Measurements from ENCODE around the gene SWT1.
"Not testable (repeated sequence)": the region's sequence is repeated elsewhere in the genome, so short reads cannot be mapped to it uniquely, and the experiment has no call there.

The SWT1 gene

DNA sequence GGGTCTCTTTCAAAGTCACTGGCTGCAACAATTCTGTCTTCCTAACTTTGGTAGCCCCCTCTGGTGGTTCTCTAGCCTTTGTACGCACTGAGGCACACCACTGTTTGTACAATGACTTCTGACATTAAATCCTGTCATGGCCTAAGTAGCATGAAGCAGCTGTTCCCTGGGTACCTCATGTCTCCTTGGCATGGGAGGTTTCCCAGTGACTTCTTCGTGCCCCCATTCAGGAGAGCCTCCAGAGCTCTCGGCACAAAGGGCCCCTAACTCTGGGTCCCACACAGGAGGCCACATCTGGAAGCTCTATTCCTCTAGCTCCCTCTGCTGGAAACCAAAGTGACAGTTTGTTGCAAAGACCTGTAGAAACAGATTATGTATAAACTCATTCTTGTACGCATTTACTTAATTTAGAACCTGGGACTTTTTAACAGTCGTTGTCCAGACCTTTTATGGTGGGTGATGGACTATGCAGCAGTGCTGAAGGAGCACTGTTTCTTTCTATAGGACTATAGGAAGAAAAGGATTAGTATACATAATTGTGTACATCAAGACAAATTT, 13.4 kb downstream of the SWT1 start:
- DNase-seq = peak; percentile 19

DNA sequence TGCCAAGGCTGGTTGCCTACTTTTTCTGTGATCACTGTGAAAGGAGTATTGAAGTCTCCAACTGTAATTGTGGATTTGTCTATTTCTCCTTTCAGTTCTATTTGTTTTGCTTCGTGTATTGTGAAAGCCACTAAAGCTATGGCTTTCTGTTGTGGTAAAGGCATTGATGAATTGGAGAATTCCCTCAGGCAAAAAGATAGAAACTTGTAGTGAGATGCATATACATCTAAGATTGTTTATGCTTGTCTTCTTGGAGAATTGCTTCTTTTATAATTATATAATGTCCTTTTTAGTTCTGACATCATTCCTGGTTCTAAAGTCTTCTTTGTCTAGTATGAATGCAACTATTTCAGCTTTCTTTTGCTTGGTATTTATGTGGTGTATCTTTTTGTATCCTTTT, 36.8 kb downstream of the SWT1 start:
- DNase-seq = no peak

DNA sequence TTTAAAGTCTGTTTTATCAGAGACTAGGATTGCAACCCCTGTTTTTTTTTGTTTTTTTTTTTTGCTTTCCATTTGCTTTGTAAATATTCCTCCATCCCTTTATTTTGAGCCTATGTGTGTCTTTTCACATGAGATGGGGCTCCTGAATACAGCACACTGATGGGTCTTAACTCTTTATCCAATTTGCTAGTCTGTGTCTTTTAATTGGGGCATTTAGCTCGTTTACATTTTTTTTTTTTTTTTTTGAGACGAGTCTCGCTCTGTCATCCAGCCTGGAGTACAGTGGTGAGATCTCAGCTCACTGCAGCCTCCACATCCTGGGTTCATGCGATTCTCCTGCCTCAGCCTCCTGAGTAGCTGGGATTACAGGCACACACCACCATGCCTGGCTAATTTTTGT, 41.7 kb downstream of the SWT1 start:
- DNase-seq = not testable (repeated sequence)

DNA sequence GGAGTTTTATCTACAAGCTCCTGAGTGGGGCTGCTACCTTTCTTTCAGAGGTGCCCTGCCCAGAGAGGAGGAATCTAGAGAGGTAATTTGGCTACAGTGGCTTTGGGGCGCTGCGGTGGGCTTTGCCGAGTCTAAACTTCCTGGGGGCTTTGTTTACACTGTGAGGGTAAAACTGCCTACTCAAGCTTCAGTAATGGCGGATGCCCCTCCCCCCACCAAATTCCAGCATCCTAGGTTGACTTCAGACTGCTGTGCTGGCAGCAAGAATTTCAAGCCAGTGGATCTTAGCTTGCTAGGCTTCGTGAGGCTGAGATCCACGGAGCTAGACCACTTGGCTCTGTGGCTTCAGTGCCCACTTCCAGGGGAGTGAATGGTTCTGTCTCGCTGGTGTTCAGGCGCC, 43.9 kb downstream of the SWT1 start:
- DNase-seq = no peak

DNA sequence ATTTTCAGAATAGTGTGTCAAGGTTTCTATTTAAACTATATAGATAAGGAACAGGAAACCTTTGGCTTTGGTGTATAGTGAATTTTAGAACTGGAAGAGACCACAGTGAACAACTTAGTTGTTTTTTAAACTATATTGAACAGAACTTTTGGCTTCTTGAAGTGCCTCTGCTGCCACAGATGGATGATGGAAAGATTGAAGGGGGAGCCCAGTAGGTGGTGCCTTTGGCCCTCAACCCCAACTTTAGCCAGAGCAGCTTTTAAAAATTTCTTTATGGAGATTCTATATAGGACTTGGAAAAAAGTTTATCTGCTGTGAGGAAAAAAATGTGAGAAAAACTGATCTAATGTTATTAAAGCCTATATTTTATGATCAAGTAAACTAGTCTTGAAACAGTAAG, 50.2 kb downstream of the SWT1 start:
- no peak for DNase-seq

DNA sequence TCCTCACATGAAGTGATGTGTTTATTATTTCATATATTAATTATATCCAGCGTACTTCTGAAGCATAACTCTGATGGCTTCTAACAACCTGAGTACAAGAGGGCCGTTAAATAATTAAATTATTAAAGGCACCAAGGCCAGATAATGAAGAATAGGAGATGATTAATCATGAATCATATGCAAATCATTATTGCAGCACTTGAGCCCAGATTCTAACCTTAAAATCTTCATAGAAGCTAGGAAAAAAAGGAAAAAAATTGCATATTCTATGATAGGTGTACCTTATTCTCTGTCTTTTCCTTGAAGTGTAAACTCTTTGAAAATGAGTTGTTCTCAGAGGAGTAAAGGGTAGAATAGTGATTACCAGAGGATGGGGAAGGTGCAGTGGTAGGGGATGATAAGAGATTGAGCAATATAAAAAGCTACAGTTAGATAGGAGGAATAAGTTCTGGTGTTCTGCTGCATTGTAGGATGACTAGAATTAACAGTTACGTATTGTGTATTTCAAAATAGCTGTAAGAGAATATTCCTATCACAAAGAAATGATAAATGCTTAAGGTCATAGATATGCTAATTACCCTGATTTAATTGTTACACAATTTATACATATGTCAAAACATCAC, 51.1 kb downstream of the SWT1 start:
- DNase-seq = no peak

DNA sequence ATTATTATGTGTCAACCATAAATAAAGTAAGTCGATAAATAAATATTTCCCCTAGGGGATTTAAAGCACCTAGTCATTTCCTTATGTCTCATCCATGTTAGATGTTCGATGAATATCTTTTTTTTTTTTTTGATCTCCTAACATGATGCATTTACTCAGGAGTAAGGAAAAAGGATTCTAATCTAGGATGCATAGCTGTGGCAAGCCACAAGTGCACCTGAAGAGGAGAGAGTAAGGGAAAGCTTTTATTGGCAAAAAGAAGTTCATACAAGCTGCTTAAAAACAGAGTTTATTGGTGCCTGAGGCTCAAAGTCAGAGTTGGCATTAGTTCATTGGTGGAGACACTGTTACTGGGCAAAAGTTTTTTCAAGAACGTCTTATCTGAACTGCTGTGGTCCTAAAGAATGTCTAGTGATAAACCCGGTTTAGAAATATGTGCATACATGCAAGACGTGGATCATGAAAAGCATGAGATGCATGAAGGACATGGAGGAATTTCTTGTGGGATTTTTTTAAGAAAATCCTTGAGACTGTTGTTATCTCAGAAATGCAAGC, 51.7 kb downstream of the SWT1 start:
- DNase-seq = no peak

DNA sequence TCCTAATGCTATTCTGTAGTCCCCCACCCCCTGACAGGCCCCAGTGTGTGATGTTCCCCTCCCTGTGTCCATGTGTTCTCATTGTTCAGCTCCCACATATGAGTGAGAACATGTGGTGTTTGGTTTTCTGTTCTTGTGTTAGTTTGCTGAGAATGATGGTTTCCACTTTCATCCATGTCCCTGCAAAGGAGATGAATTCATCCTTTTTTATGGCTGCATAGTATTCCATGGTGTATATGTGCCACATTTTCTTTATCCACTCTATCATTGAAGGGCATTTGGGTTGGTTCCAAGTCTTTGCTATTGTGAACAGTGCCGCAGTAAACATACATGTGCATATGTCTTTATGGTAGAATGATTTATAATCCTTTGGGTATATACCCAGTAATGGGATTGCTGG, 52.4 kb downstream of the SWT1 start:
- DNase-seq = not testable (repeated sequence)

DNA sequence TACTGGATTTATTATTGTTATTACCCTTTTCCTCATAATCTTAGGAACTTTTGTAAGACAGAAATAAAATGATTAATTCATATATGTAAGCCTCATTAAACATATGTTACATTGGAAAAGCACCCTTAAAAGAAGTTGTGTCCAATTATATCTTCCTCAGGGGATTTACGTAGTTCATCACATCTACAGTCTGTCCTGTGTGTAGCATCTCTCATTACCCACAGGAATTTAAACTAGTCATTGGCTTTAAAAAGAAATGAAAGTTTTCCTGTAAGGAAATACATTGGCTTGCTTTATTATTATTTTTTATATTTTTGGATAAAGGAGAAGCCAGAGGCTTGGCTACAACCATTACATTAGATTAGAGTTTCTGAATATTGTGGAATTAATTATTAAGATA, 56.1 kb downstream of the SWT1 start:
- DNase-seq = no peak

DNA sequence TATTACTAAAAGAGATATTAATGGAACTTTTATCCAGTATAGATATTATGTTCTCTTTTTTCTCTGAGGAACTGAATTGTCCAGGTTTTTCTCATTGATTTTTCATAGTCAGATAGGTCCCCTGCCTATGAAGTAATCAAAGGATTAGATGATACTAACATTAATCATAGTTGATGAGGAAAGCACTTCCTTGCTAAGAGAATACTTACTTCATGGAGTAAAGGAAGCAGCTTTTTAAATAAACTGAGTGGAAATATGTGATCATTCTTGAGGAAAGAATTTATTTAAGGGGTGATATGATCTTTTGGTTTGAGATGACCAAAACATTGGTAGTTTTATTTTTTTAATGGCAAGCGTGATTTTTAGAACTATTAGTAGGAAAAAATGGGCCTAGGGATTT, 58.9 kb downstream of the SWT1 start:
- DNase-seq = no peak

DNA sequence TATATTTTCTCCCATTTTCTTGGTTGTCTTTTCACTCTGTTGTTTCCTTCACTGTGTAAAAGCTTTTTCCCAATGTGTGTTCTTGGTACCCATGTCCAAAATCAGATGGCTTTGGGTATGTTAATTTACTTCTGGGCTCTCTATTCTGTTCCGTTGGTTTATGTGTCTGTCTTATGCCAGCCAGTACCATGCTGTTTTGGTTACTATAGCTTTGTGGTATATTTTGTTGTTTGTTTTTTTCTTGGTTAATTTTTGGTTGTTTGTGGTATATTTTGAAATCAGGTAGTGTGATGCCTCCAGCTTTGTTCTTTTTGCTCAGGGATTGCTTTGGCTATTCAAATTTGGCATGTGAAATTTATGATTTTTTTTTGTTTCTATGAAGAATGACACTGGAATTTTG, 67.2 kb downstream of the SWT1 start:
- DNase-seq = no peak

DNA sequence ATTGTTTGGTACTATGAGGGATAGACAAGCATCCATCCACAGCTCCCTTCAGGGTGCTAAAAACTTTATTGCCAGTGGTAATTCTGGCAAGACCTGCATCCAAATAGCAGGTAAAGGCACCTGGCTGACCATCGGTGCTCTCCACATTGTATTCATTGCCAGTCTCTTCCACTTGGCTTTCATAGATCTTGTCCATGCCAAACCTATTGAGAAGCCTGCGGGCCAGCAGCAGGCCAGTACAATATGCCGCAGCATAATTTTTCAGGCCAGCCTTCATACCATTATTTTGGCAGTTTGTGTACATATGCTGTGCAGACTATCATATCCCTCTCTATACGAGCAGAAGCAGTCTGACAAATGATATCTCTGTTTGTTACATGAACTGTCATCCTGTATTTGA, 70.2 kb downstream of the SWT1 start:
- DNase-seq = no peak

DNA sequence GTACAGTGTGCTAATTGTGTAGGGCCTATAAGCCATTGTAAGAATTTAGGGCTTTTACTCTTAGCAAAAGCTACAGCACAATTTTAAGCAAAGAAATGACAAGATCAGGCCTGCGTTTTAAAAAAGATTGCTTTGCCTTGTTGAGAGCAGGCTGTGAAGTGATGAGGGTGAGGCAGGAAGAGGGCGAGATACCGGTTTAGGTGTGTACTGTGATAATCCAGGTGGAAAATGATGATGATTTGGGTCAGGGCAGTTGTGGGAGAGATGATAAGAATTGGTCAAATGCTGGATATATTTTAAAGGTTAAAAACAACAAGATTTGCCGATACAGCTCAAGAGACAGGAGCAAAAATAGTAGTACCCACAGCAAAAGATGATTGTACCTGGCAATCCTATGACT, 72.0 kb downstream of the SWT1 start:
- DNase-seq = no peak

DNA sequence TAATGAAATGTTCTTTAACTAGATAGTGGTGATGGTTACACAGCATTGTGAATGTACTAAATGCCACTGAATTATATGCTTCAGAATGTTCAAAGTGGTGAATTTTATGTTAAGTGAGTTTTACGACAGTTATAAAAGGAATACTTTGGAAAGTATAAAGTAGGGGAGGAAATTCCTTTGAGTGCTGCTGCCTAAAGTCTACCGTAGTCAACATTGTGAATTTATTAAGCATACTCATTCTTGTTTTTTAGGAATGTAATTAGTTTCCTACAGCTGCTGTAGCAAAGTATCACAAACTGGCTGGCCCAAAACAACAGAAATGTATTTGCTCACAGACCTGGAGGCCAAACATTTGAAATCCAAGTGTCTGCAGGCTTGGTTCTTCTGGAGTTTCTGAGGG, 73.0 kb downstream of the SWT1 start:
- DNase-seq = no peak

DNA sequence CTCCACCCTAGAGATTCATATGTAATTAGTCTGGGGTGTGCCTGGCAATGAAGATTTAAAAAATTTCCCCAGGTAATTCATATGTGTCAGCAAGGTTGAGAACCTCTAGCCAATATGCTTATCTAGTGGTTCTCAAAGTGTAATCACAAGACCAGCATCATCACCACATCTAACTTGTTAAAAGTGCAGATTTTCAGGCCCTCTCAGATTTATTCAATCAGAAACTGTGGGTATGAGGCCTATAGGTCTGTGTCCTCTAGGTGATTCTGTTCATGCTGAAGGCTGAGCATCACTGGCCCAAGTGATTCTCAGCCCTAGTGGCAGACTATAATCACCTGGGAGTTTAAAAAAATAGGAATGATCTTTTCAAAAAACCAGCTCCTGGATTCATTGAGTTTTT, 75.9 kb downstream of the SWT1 start:
- DNase-seq = no peak

DNA sequence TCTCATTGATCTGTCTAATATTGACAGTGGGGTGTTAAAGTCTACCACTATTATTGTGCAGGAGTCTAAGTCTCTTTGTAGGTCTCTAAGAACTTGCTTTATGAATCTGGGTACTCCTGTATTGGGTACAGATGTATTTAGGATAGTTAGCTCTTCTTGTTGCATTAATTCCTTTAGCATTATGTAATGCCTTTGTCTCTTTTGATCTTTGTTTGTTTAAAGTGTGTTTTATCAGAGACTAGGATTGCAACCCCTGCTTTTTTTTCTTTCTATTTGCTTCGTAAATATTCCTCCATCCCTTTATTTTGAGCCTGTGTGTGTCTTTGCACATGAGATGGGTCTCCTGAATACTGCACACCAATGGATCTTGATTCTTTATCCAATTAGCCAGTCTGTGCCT, 77.2 kb downstream of the SWT1 start:
- not testable (repeated sequence) for DNase-seq

DNA sequence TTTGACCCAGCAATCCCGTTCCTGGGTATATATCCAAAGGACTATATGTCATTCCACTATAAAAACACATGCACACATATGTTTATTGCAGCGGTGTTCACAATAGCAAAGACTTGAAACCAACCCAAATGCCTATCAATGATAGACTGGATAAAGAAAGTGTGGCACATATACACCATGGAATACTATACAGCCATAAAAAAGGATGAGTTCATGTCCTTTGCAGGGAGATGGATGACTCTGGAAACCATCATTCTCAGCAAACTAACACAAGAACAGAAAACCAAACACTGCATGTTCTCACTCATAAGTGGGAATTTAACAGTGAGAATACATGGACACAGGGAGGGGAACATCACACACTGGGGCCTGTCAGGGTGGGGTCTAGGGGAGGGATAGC, 80.2 kb downstream of the SWT1 start:
- DNase-seq = not testable (repeated sequence)

DNA sequence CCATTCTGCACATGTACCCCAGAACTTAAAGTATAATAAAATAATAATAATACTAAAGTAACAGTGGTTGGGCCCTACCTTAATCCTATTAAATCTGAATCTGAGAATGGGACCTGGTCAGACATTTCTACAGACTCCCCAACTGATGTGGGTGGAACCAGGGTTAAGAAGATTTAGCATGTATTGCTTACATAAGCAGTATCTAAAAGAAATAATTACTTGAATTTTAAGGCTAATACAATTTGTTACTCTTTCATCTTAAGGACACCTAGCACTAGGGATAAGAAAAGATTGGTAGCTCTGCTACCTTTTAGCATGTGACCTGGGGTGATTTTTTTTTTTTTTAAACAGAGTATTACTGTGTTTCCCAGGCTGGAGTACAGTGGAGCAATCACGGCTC, 80.7 kb downstream of the SWT1 start:
- DNase-seq = no peak

DNA sequence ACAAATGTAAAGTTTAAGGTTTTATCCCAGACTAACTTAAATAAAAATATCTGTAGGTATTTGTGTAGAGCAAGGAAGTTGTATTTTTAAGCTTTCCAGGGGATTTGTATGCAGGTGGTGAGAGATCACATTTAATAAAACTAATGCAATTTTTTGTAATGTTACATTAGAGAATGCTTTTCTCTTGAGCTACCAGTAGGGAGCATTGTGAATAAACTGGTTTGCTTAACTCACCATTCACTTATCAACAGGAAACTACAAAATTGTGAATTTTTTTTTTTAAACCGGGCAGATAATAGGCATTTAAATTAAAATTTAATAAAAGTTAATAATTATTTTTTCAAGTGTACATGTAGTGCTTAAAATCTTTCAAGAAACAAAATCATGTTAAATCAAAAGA, 81.5 kb downstream of the SWT1 start:
- no peak for DNase-seq

DNA sequence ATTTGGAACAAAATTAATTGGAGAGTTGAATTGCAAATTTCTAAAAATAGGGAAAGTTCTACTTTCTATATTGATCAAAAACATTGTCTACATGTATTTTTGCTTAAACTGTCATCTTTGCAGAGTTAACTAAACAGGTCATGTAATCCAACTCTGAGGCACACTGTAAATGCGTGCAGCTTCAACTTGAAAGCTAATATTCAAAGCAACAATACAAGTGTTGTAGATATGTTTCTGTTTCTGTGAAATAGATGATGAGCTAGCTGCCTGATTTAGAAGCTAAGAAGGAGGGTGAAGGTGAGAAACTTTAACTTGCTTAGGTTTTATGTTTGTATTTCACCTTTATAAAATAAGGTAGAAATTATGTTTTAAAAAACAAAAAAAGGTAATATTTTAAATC, 82.9 kb downstream of the SWT1 start:
- no peak for DNase-seq

DNA sequence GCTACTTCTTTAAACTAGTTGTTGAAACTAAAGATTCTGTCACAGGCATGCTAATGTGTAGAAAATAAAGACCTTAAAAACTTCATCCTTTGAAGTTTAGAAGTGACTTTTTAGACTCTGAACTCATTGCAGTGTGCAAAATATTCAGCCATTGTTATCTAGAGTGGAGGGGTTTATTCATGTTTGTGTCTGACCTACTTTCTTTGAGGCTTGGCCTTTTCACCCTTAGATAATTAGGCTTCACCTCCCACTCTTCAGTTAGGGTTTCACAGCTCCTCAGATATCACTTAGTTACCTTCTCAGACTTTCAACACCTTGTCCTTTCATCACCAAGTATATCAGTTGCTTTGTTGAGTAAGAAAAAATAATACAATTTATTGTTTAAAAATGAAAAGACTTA, 84.2 kb downstream of the SWT1 start:
- DNase-seq = no peak

DNA sequence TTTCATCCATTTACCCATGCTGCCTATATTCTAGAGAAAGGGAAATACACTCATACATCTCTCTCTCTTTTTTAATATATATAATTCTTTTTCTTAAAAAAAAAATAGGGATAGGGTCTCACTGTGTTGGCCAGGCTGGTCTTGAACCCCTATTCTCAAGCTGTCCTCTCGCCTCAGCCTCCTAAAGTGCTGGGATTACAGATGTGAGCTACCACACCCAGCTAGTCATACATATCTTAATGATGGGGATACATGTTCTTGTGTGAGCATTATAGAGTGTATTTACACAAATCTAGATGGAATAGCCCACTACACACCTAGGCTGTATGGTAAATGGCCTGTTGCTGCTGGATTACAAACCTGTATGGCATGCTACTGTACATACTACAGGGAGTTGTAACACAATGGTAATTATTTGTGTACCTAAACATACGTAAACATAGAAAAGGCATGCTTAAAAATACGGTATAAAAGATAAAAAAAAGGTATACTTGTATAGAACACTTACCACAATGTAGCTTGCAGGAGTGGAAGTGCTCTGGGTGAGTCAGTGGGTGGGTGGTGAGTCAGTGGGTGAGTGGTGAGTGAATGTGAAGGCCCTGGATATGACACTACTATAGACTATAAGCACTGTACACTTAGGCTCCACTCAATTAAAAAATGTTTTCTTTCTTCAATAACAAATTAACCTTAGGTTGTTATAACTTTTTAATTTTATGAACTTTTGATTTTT, 87.2 kb downstream of the SWT1 start:
- DNase-seq = peak; percentile 80

DNA sequence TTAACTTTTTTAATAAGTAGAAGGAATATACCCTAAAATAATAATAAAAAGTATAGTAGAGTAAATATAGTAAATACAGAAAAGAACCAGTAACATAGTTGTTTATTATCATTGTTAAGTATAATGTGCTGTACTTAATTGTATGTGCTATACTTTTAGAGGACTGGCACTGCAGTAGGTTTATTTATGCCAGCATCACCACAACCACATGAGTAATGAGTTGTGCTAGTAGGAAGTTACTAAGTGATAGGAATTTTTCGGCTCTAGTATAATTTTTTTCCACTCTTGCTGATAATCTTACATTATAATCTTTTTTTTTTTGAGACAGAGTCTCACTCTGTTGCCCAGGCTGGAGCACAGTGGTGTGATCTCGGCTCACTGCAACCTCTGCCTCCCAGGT, 88.5 kb downstream of the SWT1 start:
- no peak for DNase-seq

DNA sequence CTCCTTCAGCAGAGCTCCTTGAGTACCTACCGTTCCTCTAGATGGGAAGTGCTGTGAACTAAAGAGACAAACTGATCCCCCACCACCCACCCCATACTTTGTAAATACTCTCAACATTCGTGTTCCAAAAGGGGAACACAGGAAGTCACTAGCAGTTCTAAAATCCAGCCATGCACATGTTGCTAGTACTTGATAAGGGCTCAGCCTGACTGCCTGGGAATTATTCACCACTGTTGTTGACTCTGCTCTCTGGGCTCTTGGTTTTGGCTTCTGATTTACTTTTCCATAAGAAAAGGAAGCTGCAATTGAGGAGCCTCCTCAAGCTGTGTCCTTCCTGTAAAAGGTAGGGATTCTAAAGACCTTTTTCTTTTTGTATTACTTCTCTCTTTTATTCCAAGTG, 92.6 kb downstream of the SWT1 start:
- DNase-seq = no peak

DNA sequence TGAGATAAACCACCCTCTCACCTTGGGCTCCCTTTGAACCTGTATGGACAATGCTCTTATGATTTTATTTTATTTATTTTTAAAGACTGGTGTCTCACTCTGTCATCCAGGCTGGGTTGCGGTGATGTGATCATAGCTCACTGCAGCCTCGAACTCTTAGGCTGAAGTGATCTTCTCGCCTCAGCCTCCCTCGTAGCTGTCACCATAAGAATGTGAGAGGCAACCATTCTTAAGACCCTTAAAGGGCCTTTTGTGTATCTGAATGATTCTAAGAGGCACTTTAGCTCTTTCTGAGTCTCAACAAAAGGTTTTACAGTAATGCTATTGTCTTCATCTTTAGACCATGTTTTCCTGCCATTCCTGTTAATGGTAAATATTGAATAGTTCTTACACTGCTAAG, 93.1 kb downstream of the SWT1 start:
- no peak for DNase-seq
